NCI-H2107 treated with DMSO at 0.1 percent for 48 hours (cell line): ENCODE data around the gene SESN3.
A peak's percentile ranks its signal among the peaks of the same experiment; 100 is the strongest.
"Not testable (repeated sequence)": the region's sequence is repeated elsewhere in the genome, so short reads cannot be mapped to it uniquely, and the experiment has no call there.

Source experiments
- DNase-seq: peaks from one replicate; lab custom pipeline; 2025; ENCODE audit not compliant: unreplicated experiment; lab: John Stamatoyannopoulos, UW

The SESN3 gene

GRCh38 chr11:95252586-95252985 is 21.6 kb upstream of the SESN3 start:
- no peak for DNase-seq

DNA sequence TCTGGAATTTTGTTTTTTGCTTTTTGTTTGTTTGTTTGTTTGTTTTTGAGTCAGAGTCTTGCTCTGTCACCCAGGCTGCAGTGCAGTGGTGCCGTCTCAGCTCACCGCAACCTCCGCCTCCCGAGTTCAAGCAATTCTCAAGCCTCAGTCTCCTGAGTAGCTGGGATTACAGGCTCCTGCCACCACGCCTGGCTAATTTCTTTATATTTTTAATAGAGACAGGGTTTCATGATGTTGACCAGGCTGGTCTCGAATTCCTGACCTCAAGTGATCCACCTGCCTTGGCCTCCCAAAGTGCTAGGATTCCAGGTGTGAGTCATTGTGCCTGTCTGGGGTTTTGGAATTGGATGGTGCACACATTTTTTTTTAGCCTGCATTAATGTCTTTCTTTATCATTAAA is 20.9 kb upstream of the SESN3 start:
- DNase-seq = not testable (repeated sequence)

GRCh38 chr11:95248666-95249467 is 17.9 kb upstream of the SESN3 start:
- DNase-seq = no peak

DNA sequence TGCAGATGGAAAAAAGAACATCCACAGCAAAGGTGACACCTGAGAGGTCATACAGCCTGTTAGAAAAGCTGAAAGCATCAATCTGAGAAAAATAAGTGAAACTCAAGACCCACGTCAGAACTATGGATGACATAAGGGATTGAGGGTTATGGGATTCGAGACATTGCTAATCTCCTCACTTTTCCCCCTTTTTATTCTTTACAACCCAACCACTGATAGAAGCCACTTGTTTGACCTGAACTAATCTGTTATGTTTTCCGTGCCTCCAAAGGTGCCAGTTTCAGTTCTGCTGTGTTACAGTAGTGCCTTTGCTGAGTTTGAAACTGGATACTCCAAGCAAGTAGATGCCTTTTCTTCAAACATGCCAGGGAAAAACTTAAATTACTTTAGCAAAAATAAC is 16.9 kb upstream of the SESN3 start:
- DNase-seq = no peak

DNA sequence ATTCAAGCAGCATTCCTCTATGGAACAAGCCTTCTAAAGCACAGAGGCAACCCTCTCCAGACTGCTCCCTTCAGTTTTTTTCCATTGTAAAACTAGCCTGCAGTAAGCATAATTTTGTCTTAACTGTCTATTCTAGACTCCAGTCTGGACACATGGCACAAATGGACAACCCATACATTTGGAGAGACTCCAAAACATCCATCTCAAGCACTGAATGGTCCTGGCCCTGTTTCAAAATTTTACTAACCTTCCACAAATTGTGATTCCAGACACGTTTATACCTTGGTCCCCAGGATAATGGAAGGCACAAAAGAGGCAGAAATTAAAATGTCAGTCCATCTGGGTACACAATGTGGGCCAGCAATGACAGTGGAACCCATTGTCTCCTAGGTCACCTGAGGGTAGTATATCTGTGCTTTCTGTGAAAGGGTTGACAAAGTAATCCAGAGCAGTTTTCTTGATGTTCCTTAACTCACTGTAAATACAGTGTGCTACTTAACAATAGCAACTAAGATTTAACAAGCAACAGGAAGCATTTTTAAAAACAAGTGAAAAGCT is 16.2 kb upstream of the SESN3 start:
- no peak for DNase-seq

GRCh38 chr11:95245581-95245980 is 14.6 kb upstream of the SESN3 start:
- no peak for DNase-seq

DNA sequence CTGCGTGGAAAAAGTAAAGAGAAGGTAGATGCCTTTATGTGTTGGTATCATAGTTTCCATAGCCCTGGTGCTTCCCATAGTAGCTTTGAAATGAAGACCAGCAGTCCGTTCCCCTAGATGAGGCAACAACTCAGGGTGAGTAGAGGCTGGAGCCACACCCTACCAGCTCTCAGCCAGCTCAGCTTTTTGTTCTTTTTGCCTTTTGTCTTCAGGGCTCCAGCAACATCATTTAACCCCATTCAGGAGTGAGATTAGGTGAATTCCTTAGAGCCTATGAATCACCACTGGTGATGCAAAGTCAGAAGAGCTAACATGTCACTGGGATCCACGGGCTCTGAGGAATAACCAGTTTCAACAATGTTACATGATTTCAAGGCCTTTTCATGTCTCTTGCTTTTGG is 14.0 kb upstream of the SESN3 start:
- DNase-seq = no peak

GRCh38 chr11:95243673-95244072 is 12.7 kb upstream of the SESN3 start:
- no peak for DNase-seq

- no peak for DNase-seq
These were observed 12.0 kb upstream of the SESN3 start for GRCh38 chr11:95242845-95243605.

DNA sequence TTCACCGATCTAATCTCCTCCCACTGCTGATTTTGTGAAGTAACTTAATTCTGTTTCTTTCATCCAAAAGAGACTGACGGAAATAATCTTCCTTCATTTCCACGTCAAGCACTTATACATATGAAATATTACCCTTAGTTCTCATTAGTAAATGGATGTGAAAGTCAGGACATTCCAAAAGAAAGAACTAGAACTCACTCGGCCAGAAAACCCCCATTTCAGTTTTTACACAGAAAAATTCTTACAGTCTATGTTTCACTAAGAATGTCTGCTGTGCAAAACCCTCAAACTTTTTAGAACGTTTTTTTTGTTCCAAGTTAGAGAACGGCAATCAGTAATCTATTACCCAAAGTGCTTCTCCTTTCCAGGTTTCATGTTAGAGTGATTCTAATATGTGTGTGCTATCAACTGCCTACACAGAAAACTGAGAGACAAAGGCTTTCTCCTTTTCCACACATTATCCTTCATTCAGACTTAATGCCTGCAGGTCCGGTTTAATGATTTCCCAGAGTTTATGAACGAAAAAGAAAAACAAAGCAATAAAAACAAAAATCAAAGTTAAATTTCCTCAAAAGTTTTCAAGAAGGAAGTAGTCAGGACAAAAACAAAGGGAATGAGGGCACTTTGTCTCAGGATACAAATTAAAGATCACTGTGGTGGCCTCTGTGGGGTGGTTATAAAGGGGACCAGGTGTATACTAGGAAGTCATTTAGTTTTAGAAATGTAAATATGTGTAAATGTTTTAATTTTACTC is 11.3 kb upstream of the SESN3 start:
- DNase-seq = no peak

- no peak for DNase-seq
These were observed 10.7 kb upstream of the SESN3 start for GRCh38 chr11:95241681-95242081.

DNA sequence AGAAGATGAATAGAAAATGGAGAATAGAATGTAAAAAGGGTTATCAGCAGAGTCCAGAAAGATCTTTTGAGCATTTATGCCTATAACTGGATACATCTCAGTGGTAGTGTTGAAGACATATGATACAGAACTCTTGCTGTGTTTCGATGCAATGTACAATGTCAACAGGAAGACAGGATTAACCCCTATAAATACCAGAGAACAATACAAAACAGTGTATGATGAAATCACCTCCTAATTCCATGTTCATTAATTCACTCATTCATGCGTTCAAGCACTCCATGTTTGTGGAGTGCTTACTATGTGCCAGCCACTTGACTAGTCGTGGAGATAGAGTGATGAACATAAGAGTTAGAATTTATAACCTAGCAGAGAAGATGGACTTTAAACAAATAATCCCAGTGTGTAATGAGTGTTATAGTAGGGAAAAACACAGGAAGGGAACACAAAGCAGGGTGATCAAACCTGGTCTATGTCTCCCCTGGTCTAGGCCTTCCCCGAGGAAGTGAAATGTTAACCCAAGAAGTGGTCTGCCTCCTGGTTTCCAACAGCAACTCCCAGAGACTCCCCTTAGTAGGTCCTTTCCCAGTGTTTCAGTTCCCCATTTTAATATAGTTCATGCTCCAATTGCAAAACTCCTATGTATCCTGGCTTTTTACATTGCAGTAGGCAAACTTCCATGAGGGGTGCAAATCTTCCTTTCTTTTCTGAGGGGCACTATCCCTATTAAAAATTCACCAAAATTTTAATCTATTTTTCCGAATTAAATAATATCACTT is 9.1 kb upstream of the SESN3 start:
- no peak for DNase-seq

GRCh38 chr11:95232666-95233065 is 1.7 kb upstream of the SESN3 start:
- DNase-seq = peak; percentile 13

DNA sequence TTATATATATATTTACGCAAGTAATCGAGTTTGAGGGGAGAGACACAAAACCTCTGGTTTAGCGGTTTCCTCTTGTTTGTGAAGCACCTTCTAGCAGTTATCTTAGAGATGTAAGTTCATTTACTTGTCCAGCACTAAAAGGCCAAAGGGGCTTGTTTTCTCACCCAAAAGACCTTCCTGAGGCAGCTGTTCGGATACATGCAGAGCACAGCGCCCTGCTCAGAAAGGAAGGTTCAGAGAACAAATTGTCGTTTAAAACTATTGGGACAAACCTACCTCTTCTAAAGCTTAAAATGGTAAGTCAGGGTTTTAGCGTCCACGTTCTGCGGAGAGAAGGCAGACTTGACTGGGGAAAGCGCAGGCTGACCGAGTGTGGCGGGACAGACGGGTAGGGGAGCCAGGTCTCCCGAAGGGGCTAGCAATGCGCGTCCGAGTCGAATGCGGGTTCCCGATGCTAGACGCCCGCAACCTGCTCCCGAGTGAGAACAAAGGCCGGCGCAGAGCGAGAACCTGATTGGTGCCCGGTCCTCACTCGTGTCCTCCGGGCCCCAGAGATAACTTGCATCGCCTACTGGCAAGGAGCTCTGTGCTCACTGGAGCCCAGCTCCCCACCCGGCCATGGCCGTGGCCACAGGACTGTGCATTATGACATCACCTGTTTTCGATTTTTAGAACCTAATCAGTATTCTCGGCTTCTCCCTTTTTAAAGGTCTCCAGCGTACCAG is 1.0 kb upstream of the SESN3 start:
- DNase-seq = peak; percentile 79

- DNase-seq = no peak
These were observed 234 bp downstream of the SESN3 start for GRCh38 chr11:95230810-95231126.

GRCh38 chr11:95229993-95230809 is 801 bp downstream of the SESN3 start:
- DNase-seq = peak; percentile 48

DNA sequence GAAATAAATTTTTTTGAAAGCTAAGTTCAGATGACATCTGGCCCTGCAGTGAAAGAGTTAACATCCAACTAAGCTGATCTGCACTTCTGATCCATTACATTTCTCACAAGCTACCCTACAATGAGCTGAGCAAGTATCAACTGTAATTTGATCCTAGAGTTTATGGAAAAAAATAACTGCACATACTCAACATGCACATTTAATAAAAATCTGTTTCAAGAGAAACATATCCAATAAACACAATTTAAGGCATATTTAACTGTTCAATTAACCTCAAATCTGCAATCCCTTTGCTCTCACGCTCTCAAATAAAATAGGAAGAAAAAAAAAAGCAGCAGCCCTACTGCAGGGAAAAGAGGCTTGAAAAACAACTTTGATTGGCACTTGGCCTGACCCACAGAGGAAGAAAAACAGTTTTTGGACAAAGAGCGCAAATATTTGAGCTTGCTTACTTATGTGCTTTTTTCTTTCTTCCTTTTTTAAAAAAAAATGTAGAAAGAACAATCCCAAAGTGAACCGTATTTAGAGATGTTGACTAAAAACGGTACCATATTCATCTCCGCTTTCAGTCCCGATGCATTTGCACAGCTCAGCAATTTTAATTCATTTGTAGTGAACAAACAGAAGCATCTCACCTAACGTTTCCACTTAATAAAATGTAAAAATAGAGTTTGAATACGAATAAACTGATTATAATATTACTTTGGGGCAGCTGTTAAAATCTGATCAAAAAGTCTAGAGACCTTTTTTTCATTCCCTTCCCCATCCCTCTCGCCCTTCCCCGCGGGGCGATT is 1.6 kb downstream of the SESN3 start:
- DNase-seq = peak; percentile 63

DNA sequence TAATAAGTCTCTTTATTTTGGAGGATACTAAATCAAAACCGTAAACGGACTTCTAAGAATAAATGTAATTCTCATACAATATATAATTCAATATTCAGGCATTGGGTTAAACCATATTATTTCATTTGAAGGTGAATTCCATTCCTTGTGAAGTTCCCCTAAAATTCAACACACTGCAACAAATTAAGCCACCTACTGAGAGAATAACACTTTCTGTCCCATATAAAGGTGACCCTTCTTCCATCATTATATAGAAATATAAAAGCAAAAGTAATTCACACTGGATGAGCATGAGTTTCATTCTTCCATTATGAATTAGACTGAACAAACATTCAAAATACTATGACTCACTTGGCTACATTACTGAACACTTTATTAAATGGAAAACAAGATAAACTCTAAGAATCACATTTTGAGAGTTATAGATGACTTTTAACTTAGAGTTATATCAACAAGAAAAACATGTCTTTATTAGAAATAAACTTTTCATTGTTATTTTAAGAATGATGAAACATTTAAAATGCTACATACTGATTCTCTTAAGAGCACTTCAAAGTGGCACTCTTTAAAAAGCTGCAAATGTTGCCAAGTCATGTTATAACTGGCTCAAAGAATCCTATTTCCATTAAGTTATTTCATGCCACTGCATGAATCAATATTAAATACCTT is 2.8 kb downstream of the SESN3 start:
- no peak for DNase-seq
